GM12878 (cell line): ENCODE data around the gene PTGES2. TPM values are rescaled to one million over a fixed set of nuclear protein-coding genes. Genes with fewer than 3 reads are reported as not detected.
A peak's percentile ranks its signal among the peaks of the same experiment; 100 is the strongest.

Experiments
- ATAC-seq: fragments of 200-7000 bp; cut with Tn5 transposase; 3 replicates; pipeline ENCODE4 v1.9.1; 2020; ENCODE audit warnings: mild to moderate bottlenecking, moderate library complexity
- BruUV-seq: library from RNA; stranded (reverse); fragments of 400-500 nt; replicated peaks from 2 replicates; lab custom pipeline; 2021; lab: Mats Ljungman, UMichigan
- CTCF ChIA-PET: fragments of 300-600 bp; sonication (Branson Sonifier 250); formaldehyde crosslinking; extraction: SDS; loops from one replicate; lab custom pipeline; 2021; ENCODE audit warnings: inconsistent platforms; lab: Yijun Ruan, JAX
- POLR2A ChIA-PET: fragments of 350-600 bp; formaldehyde crosslinking; extraction: SDS; loops from one replicate; lab custom pipeline; 2021; ENCODE audit warnings: inconsistent platforms; lab: Charles Lee
- RAD21 ChIA-PET: fragments of 300-600 bp; sonication (Branson Sonifier 250); formaldehyde crosslinking; loops from one replicate; lab custom pipeline; 2023; ENCODE audit warnings: antibody characterized with exemption; ENCODE audit not compliant: unreplicated experiment; lab: Charles Lee
- SMC1A ChIA-PET: fragments of 300-600 bp; sonication (Branson Sonifier 250); formaldehyde crosslinking; loops from one replicate; lab custom pipeline; 2023; ENCODE audit not compliant: unreplicated experiment, uncharacterized antibody; lab: Charles Lee
- DNase-seq: peaks from one replicate; pipeline ENCODE4 v3.0.0-alpha.2; 2011; ENCODE audit warnings: low read depth, low spot score
- FAIRE-seq: peaks from 3 replicates; lab custom pipeline; 2011; peaks lifted over from hg19 to GRCh38; lab: Jason Lieb, UNC
- H2AFZ ChIP-seq: 2 replicates; pipeline ENCODE4 v1.6.0; 2011; ENCODE audit warnings: low read depth, low read length, control low read depth; ENCODE audit not compliant: control insufficient read depth
- H3K27ac ChIP-seq: 2 replicates; pipeline ENCODE4 v1.5.1; 2011; ENCODE audit warnings: control low read depth; ENCODE audit not compliant: control insufficient read depth, insufficient read depth
- H3K27me3 ChIP-seq, 2 experiments: replicated peaks in 1 of 2; 2 replicates each; pipeline versions ENCODE4 v1.6.0 to v1.6.1; 2011; ENCODE audit warnings: low read length in 1 of 2; ENCODE audit not compliant: control insufficient read depth in 2 of 2, insufficient read depth in 2 of 2
- H3K36me3 ChIP-seq, 2 experiments: 2 replicates each; pipeline ENCODE4 v1.5.1; 2011; ENCODE audit warnings: low read length in 1 of 2; ENCODE audit not compliant: control insufficient read depth in 2 of 2, insufficient read depth in 2 of 2
- H3K4me1 ChIP-seq: 2 replicates; pipeline ENCODE4 v1.6.1; 2011; ENCODE audit warnings: mild to moderate bottlenecking, low read length, moderate library complexity, mixed read lengths; ENCODE audit not compliant: control insufficient read depth, insufficient read depth
- H3K4me2 ChIP-seq: 2 replicates; pipeline ENCODE4 v1.6.0; 2011; ENCODE audit warnings: control low read depth; ENCODE audit not compliant: control insufficient read depth, insufficient read depth
- H3K4me3 ChIP-seq: fragments of 200-600 bp; sonication (generic); 2 replicates; pipeline ENCODE4 v1.5.1; 2016
- H3K79me2 ChIP-seq: 2 replicates; pipeline ENCODE4 v1.6.0; 2011; ENCODE audit warnings: low read length; ENCODE audit not compliant: control insufficient read depth, insufficient read depth
- H3K9ac ChIP-seq: 2 replicates; pipeline ENCODE4 v1.8.0; 2011; ENCODE audit warnings: low read length, control low read depth, mixed read lengths; ENCODE audit not compliant: control insufficient read depth, insufficient read depth
- H3K9me3 ChIP-seq: replicated peaks from 3 replicates; pipeline ENCODE4 v1.5.1; 2011; ENCODE audit warnings: mild to moderate bottlenecking, low read length; ENCODE audit not compliant: control insufficient read depth, insufficient read depth
- H4K20me1 ChIP-seq: 2 replicates; pipeline ENCODE4 v1.6.0; 2011; ENCODE audit not compliant: control insufficient read depth, insufficient read depth
- ATF7 ChIP-seq: fragments of 450-650 bp; IDR thresholded peaks from 2 replicates; pipeline ENCODE4 v1.6.1; 2016; ENCODE audit warnings: low read depth, mild to moderate bottlenecking
- CREM ChIP-seq: IDR thresholded peaks from 2 replicates; pipeline ENCODE4 v1.6.1; 2014; ENCODE audit warnings: antibody characterized with exemption, low read depth
- CTCF ChIP-seq, 3 experiments: IDR thresholded peaks in 2 of 3; conservative IDR thresholded peaks in 1 of 3; 2 replicates each; pipeline ENCODE4 v1.5.1; 2011; ENCODE audit warnings: low read depth in 3 of 3, low read length in 3 of 3, mild to moderate bottlenecking in 3 of 3, control low read depth in 2 of 3, moderate library complexity in 2 of 3, inconsistent platforms in 1 of 3, mixed read lengths in 1 of 3; ENCODE audit not compliant: control insufficient read depth in 2 of 3, insufficient read depth in 1 of 3; ENCODE audit errors: extremely low read depth in 1 of 3
- E2F4 ChIP-seq: IDR thresholded peaks from 2 replicates; pipeline ENCODE4 v1.6.1; 2012; ENCODE audit warnings: low read depth, low read length, improper control_type of control experiment
- FOXM1 ChIP-seq: IDR thresholded peaks from 2 replicates; pipeline ENCODE4 v1.6.1; 2012; ENCODE audit warnings: low read depth, mild to moderate bottlenecking, inconsistent platforms, low read length, moderate library complexity
- LARP7 ChIP-seq: fragments of 450-650 bp; IDR thresholded peaks from 2 replicates; pipeline ENCODE4 v1.6.1; 2017; ENCODE audit warnings: mild to moderate bottlenecking
- MEF2A ChIP-seq: IDR thresholded peaks from 2 replicates; pipeline ENCODE4 v1.6.1; 2011; ENCODE audit warnings: low read depth, mild to moderate bottlenecking, low read length, moderate library complexity; ENCODE audit not compliant: insufficient read depth
- MTA3 ChIP-seq: IDR thresholded peaks from 2 replicates; pipeline ENCODE4 v1.6.1; 2012; ENCODE audit warnings: low read length, inconsistent platforms, borderline replicate concordance
- NFXL1 ChIP-seq: fragments of 450-650 bp; IDR thresholded peaks from 2 replicates; pipeline ENCODE4 v1.6.1; 2017; ENCODE audit warnings: antibody characterized with exemption, mild to moderate bottlenecking, borderline replicate concordance
- PKNOX1 ChIP-seq: fragments of 450-650 bp; IDR thresholded peaks from 2 replicates; pipeline ENCODE4 v1.6.1; 2016; ENCODE audit warnings: mild to moderate bottlenecking
- PML ChIP-seq: IDR thresholded peaks from 2 replicates; pipeline ENCODE4 v1.6.1; 2012; ENCODE audit warnings: low read length, inconsistent platforms
- SIX5 ChIP-seq: IDR thresholded peaks from 2 replicates; pipeline ENCODE4 v1.6.1; 2011; ENCODE audit warnings: mild to moderate bottlenecking, low read depth, low read length, moderate library complexity; ENCODE audit not compliant: severe bottlenecking
- STAT3 ChIP-seq: IDR thresholded peaks from 2 replicates; pipeline ENCODE4 v1.6.1; 2011; ENCODE audit warnings: low read depth, low read length, improper control_type of control experiment
- TARDBP ChIP-seq: IDR thresholded peaks from 2 replicates; pipeline ENCODE4 v1.6.1; 2016; ENCODE audit warnings: borderline replicate concordance
- TCF12 ChIP-seq: IDR thresholded peaks from 2 replicates; pipeline ENCODE4 v1.6.1; 2011; ENCODE audit warnings: low read depth, mild to moderate bottlenecking, low read length
- ZBTB40 ChIP-seq: fragments of 450-650 bp; IDR thresholded peaks from 2 replicates; pipeline ENCODE4 v1.6.1; 2016; ENCODE audit warnings: mild to moderate bottlenecking, moderate library complexity, borderline replicate concordance
- ZNF24 ChIP-seq: fragments of 450-650 bp; IDR thresholded peaks from 2 replicates; pipeline ENCODE4 v1.6.1; 2017; ENCODE audit warnings: antibody characterized with exemption, mild to moderate bottlenecking
- ZNF274 ChIP-seq: IDR thresholded peaks from one replicate; pipeline ENCODE4 v1.8.0; 2011; ENCODE audit not compliant: insufficient read length, insufficient read depth
- WGBS: methylation state at CpG from one replicate; pipeline ENCODE4 v1.1.6; 2016; ENCODE audit warnings: low lambda C conversion rate; ENCODE audit not compliant: insufficient replicate concordance, insufficient coverage; ENCODE audit errors: missing lambda C conversion rate; 5-methylcytosine and 5-hydroxymethylcytosine counted together
- in situ Hi-C: fragments of 300-500 bp; cut with MboI; formaldehyde crosslinking; loops from 9 replicates; pipeline ENCODE4 v1.14.3; 2018; ENCODE audit warnings: mixed read lengths
- intact Hi-C: fragments of 100-400 bp; cut with micrococcal nuclease; formaldehyde crosslinking; loops from one replicate; pipeline ENCODE4 v1.14.2; 2022; ENCODE audit not compliant: unreplicated experiment
- polyA plus RNA-seq, 11 experiments: library from polyadenylated mRNA; depleted of rRNA in 4 of 11; unstranded in 6 of 11; stranded (reverse) in 5 of 11; fragments of >200 nt; fragmentation: Nextera tagmentation in 4 of 11; fragmentation: Illumina TruSeq in 1 of 11; extraction: Ambion mirVana in 4 of 11; extraction: Trizol in 1 of 11; gene quantifications; 1 replicate in 1 of 11; 2 replicates in 10 of 11; pipeline versions ENCODE4 v1.2.1 to v1.2.3, GENCODE V29; 2011 to 2016; ENCODE audit warnings: inconsistent platforms in 2 of 11, missing spikeins in 2 of 11, low read depth in 1 of 11
- total RNA-seq, 4 experiments: library from RNA; depleted of rRNA in 3 of 4; stranded (reverse); fragments of >200 nt in 3 of 4; fragmentation: Illumina TruSeq in 1 of 4; extraction: Trizol in 1 of 4; gene quantifications; 2 replicates each; pipeline versions ENCODE4 v1.2.1 to v1.2.3, GENCODE V29; 2013 to 2021

The PTGES2 gene
- total and polyA plus RNA-seq, 10 of the 15 experiments (the other 5 are each of a cell fraction or from before 2014, with no cell fraction given), result 2.1 to 141 (median 99.1) TPM

- DNase-seq, result no peak
- 66% methylated on average over 7 of the region's 7 CpGs for WGBS
- TF ChIP-seq ZNF24, result no peak
- TF ChIP-seq LARP7, result no peak
- TF ChIP-seq STAT3, result no peak
- no peak for TF ChIP-seq CREM
- TF ChIP-seq ZBTB40, result no peak
- TF ChIP-seq E2F4, result no peak
- TF ChIP-seq MEF2A, result peak; percentile 53; the same call in 1 of the 2 replicates
- TF ChIP-seq CTCF (IDR thresholded peaks at IDR 0.05 in 2 of 3, conservative IDR thresholded peaks at IDR 0.05 in 1 of 3; ENCODE audit: control insufficient read depth in 2 of 3, extremely low read depth in 1 of 3, insufficient read depth in 1 of 3, low read depth in 3 of 3, low read length in 3 of 3), result no peak
- no peak for TF ChIP-seq TARDBP
- no peak for TF ChIP-seq NFXL1
- TF ChIP-seq SIX5, result no peak
- no peak for TF ChIP-seq PKNOX1
- TF ChIP-seq ZNF274, result no peak
- no peak for TF ChIP-seq FOXM1
- TF ChIP-seq TCF12, result no peak
- no peak for TF ChIP-seq MTA3
- no peak for TF ChIP-seq ATF7
- TF ChIP-seq PML, result no peak
Observed at GRCh38 chr9:128082151-128082550, 45.4 kb downstream of the PTGES2 start.

More at GRCh38 chr9:128082151-128082550, 45.4 kb downstream of the PTGES2 start:
- FAIRE-seq, result no peak
- Histone ChIP-seq H3K9me3 (no peaks in the 10 kb centered on the region), H4K20me1 (no peaks in the 10 kb centered on the region), H3K79me2 (peaks cover 37% of the 10 kb centered on the region), H3K27me3 (no peaks in the 10 kb centered on the region), H3K4me2 (peak overlapping the region; percentile 57), H3K4me3 (no peak overlapping the region), H3K9ac (peak overlapping the region; percentile 35), H3K27ac (peak overlapping the region; percentile 61), H3K4me1 (peaks cover 30% of the 10 kb centered on the region), H3K36me3 (peaks cover 0 to 2% of the 10 kb centered on the region in 2 experiments; a peak in 2 of 4 replicates), H2AFZ (no peak overlapping the region)
- no TSS peak for BruUV-seq
- RAD21 ChIA-PET, result interaction anchor here (2.0 to 2.1 kb wide), 2 partner anchors 9 to 127 kb away, joined by 5 to 7 read pairs; no protein-coding TSS in a partner anchor
- SMC1A ChIA-PET, result interaction anchor here (1.2 to 2.4 kb wide), 5 partner anchors 9 to 127 kb away, joined by 4 to 14 read pairs (median 6); no protein-coding TSS in a partner anchor
- in situ Hi-C loops, result no loop called here
- POLR2A ChIA-PET, result interaction anchor here (1.0 kb wide), 1 partner anchor 10 kb away, joined by 3 read pairs; no protein-coding TSS in a partner anchor
- intact Hi-C loops, result no loop called here
- CTCF ChIA-PET, result interaction anchor here (0.8 to 6.6 kb wide), 6 partner anchors 10 to 48 kb away, joined by 3 to 33 read pairs (median 10); no protein-coding TSS in a partner anchor
- 0 out of 3 replicates have a peak, but pooled peaks have one; percentile 21 for ATAC-seq
